Activated naive CD8-positive, alpha-beta T cell treated with anti-CD3 and anti-CD28 coated beads, Interleukin-2, amount 50 U/mL, for 24 hours (primary cell): ENCODE results near the gene MYO9A.

Experiments used
- ATAC-seq: fragments of 150-1000 bp; cut with Tn5 transposase; one replicate; pipeline ENCODE4 v1.10.0; 2021
- DNase-seq: peaks from one replicate; pipeline ENCODE4 v3.0.0; 2021
- H3K27ac Mint-ChIP-seq: one replicate; pipeline ENCODE4 v1.8.0; 2021; ENCODE audit warnings: mild to moderate bottlenecking, mixed read lengths
- H3K27me3 Mint-ChIP-seq: one replicate; pipeline ENCODE4 v1.8.0; 2021; ENCODE audit warnings: mixed read lengths
- H3K36me3 Mint-ChIP-seq: one replicate; pipeline ENCODE4 v1.8.0; 2021; ENCODE audit warnings: low read depth, mixed read lengths
- H3K4me1 Mint-ChIP-seq: one replicate; pipeline ENCODE4 v1.8.0; 2021; ENCODE audit warnings: mixed read lengths
- H3K4me3 Mint-ChIP-seq: one replicate; pipeline ENCODE4 v1.8.0; 2021; ENCODE audit warnings: mild to moderate bottlenecking, moderate library complexity, mixed read lengths
- H3K9me3 Mint-ChIP-seq: one replicate; pipeline ENCODE4 v1.8.0; 2021; ENCODE audit warnings: mixed read lengths

The MYO9A gene

DNA sequence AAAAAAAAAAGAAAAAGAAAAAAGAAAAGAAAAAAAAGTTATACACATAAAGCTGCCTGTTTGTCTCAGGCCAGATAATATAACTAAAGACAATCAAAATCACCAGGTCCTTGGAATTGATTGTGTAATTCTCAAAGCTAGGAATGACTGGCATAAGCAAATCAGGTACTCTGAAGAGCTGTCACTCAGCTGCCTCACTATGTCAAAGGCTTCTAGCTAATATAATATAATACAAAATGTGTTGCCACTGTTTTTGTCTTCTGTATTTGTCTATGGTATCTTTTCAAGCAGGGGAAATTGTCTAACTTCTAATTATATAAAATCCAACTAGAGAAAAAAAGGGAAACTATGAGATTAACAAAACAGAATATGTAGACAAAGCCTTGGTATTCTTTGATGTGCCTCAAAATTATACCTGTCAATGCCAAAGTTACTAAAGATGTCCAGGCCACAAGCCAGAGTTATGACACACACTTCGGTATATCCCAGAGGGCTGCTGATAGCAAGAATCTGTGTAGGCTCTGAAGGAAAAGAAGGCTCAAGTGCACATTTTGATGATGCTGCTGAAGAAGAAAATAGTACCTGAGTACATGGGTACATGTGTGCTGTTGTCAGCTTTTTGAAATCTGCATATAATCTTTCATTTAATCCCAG, 344.6 kb downstream of the MYO9A start:
- no peaks in the 10 kb centered on the region for H3K9me3 Mint-ChIP-seq
- H3K27me3 Mint-ChIP-seq: peaks cover 2% of the 10 kb centered on the region

More for the DNA sequence above, 344.6 kb downstream of the MYO9A start:
- ATAC-seq: no peak
- H3K4me1 Mint-ChIP-seq: no peaks in the 10 kb centered on the region
- no peaks in the 10 kb centered on the region for H3K36me3 Mint-ChIP-seq
- DNase-seq: no peak
- no peak overlapping the region for H3K27ac Mint-ChIP-seq
- H3K4me3 Mint-ChIP-seq: no peak overlapping the region
